GM10266 (cell line): ENCODE data around the gene RADIL.
"Not testable (repeated sequence)": the region's sequence is repeated elsewhere in the genome, so short reads cannot be mapped to it uniquely, and the experiment has no call there.

Experiments
- DNase-seq: peaks from one replicate; pipeline ENCODE4 v3.0.0; 2012; ENCODE audit errors: extremely low spot score
- CTCF ChIP-seq: IDR thresholded peaks from 2 replicates; pipeline ENCODE4 v1.5.1; 2012; ENCODE audit warnings: mild to moderate bottlenecking, low read depth; ENCODE audit not compliant: control insufficient read depth, insufficient read depth; ENCODE audit errors: missing control alignments

Gene RADIL

GRCh38 chr7:4805984-4806300, 77.6 kb downstream of the RADIL start:
- DNase-seq, result no peak
- no peak for TF ChIP-seq CTCF

DNA sequence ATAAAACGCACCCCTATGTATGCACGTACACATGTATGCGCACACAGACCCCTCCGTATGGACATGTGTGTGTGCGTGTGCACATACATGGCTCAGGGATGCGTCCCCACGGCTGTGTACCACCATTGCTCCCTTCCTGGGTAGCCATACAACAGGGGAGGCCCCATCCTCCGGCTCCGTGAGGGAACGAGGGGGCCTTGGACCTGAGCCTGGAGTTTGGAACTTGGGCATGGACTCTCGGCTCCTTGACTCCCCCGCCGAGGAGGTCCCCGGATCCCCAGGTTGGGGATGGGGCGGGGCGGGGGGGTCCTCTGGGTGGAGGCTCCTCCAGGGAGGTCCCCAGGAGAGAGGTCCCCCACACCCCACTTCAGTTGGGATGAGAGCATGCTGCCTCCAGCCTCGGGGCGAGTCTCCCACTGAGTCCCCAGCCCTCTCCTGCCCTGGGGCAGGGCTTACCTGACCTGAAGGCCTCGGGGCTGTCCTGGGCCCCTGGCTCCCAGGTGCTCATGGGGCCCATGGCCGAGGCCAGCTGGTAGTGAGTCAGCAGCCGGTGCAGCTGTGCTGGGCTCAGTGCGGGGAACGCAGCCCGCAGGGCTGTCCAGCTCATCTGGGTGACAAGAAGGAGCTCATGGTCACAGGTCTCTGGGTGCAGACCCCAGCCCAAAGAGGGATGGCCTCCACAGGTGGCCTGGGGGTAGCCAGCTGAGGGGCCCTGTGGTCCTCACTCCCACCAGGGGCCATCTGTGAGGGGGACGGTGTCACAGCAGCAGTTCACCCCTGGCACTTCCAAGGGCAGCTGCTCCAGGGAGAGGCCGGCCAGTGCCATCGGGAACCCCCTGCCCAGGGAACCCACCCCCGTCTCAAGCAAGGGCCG, 78.2 kb downstream of the RADIL start:
- DNase-seq, result no peak
- no peak for TF ChIP-seq CTCF

DNA sequence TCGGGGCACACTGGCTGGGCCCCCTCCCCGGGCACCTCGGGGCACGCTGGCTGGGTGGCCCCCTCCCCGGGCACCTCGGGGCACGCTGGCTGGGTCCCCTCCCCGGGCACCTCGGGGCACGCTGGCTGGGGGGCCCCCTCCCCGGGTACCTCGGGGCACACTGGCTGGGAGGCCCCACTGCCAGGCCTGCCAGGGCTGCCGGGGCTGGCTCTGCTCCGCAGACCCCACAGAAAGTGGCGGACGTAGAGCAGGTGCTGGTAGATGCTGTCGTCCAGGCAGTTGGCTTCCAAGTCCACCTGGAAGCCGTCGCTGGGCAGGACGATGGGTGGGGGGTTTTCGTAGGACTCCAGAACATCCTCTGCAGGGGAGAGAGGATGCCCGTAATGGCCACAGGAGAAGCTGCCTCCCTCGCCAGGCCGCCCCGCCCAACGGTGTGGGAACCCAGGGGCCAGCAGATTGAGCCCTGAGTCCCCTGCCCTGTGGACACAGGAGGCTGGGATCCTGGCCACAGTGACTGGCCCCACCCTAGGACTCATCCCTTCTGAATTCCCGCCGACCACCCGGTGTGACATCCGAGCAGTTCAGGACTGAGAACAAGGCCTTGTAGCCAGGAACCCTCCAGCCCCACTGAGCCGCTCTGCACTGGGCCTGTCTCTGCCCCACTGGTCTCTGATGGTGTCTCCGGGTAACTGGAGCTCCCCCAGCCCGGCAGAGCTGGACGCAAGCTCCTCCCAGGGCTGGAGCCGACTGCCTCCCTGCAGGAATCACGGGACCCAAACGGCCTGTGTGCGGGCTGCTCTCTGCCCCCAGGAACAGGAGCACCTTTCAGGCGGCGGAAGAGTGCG, 79.9 kb downstream of the RADIL start:
- TF ChIP-seq CTCF, result no peak
- no peak for DNase-seq

- DNase-seq, result not testable (repeated sequence)
These were observed 80.9 kb downstream of the RADIL start for GRCh38 chr7:4802577-4802976.

DNA sequence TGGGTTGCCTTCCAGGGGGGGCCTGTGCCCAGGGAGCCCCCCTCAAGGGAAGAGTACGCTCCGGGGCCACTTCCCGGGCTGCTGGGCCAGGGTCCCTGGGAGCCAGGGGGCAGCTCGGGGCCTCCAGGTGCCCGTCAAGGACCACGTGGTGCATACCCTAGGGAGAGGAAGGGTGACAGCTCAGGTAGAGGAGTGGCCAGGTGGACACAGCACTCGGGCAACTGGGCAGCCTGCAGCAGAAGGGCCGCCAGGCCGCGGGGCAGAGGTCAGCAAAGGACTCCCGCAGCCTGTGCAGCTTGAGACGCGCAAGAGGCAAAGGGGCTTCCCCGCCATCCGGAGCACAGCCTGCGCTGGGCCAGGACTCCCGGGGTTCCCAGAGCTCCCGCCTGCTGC, 81.7 kb downstream of the RADIL start:
- DNase-seq, result no peak
- no peak for TF ChIP-seq CTCF

DNA sequence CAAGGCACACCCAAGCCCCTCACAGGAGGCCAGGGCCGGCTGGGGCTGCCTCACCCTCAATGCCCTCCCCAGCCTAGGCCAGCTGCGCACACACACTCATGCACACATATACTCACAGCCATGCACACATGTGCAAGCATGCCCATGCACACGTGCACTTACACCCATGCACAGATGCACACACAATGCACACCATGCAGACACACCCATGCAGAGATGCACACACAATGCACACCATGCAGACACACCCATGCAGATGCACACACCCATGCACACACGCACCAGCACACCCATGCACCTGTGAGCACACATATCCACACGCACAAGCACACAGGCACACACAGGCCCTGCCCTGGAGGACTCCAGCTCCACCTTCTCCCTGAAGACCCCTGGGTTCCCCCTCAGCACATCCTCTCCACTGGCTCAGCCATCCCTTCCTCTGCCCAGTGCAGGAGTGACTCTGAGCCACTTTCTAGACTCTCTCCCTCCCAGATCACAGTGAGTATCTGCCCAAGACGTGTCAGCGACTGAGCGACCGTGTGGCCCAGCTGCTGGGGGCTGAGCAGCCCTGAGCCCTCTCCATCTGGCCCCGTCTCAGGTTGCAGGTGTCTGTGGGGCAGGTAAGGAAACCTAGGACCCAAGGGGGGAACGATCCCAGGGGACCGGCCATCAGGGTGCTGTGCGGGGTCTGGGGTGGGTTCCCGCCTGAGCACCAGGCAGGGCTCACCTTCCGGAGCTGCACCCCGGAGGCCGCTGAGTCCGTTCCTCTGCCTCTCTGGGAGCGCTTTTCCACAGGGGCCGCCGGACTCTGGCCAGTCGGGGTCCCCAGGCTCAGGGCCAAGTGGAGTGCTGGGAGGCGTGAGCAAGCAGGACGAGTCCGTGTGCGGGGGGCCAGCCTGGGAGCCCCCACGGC, 82.3 kb downstream of the RADIL start:
- no peak for TF ChIP-seq CTCF

DNA sequence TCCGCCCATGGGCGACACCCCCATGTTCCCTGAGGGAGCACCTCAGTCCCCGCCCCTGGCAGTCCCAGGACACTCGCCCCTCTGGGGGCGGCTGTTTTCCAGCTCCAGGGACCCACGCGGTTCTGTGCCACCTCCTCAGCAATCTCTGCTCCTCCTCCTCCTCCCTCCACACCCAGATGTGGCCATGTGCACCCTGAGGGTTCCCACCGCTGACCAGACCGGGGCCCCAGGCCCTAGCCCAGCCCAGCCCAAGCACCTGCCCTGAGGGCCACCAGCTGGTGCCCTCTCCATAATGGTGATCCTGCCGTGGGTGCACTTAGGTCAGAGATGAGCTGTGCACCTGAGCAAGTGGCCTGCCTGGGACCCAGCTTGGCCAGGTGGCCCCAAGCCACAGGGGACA, 83.0 kb downstream of the RADIL start:
- no peak for DNase-seq
- no peak for TF ChIP-seq CTCF

More for the DNA sequence above, 82.3 kb downstream of the RADIL start:
- no peak for DNase-seq
